Measurements from ENCODE around the gene LMBRD2.
A peak's percentile ranks its signal among the peaks of the same experiment; 100 is the strongest.

DNA sequence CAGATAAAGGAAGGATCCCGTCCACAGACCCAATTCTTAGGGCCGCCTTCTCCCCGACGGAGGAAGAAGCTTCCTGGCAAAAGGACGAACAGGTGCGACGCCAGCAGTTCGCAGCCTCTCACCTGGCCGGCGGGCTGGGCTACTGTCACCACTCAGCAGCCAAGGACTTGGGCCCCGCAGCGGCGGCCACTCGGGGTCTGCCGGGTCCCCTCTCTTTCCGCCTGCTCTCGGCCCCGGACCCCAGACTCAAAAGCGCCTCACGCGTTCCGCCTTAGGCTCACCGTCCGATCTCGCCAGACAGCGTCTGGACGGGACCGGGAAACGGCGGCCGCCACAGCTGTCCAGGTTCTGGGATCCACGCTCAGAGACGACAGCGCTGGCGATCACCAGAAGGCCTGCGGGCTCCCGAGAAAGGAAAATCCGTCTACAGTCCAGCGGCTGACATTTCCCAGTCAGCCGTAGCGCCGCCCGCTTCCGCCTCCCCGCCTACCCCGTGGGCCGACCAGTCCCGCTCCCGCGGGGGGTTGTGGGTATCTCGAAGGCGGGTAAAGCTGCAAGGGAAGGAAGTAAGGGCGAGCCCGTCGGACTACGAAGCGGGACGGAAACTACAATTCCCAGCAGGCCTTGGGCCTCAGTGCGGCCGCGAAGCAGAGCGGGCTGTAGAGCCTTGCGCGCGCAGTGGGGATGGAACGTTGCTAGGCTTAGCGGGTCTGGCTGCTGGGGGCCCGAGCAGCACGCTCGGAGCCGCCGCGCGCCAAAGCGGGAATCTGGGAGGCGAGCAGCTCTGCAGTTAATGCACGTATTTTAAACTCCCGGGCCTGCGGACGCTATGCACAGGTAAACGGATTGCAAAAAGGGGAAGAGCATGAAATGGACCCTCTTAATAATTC is at the start of gene LMBRD2, which contains the start of gene SKP2:
- TF ChIP-seq SPI1 (IDR thresholded peaks at IDR 0.05; ENCODE audit: low read depth, low read length) = peak; percentile 51; the same call in 1 of the 2 replicates
- peak; percentile 39 for TF ChIP-seq POLR2AphosphoS5 (IDR thresholded peaks at IDR 0.05; ENCODE audit: low read depth, low read length)
- peak; percentile 60 for TF ChIP-seq TAF1 (IDR thresholded peaks at IDR 0.05; ENCODE audit: low read depth, low read length)
- peak; percentile 64 for TF ChIP-seq POLR2A (IDR thresholded peaks at IDR 0.05; ENCODE audit: low read depth, low read length)
- no peak for TF ChIP-seq PAX5 (IDR thresholded peaks at IDR 0.05; ENCODE audit: insufficient read depth, low read length, severe bottlenecking)
- TF ChIP-seq POU2F2 (IDR thresholded peaks at IDR 0.05; ENCODE audit: low read depth, low read length) = no peak; the same call in 1 of the 2 replicates

All from GM12891 (cell line).